SK-N-SH treated with all-trans-retinoic acid at 6 μM for 48 hours (cell line): ENCODE measurements around the gene BTBD19.

Experiments
- ATAC-seq: fragments of 200-7000 bp; cut with Tn5 transposase; 3 replicates; pipeline ENCODE4 v1.9.1; 2020; ENCODE audit warnings: mild to moderate bottlenecking, moderate library complexity
- ARNTL ChIP-seq: fragments of 450-650 bp; formaldehyde crosslinking; IDR thresholded peaks from 2 replicates; pipeline ENCODE4 v1.5.0; 2020; ENCODE audit warnings: low read depth, mild to moderate bottlenecking, moderate library complexity, borderline replicate concordance
- BACH2 ChIP-seq: fragments of 250-450 bp; sonication (Bioruptor Pico); IDR thresholded peaks from 2 replicates; pipeline ENCODE4 v1.9.0; 2021; ENCODE audit warnings: mild to moderate bottlenecking, borderline replicate concordance
- CREB5 ChIP-seq: fragments of 250-450 bp; sonication (Bioruptor Pico); IDR thresholded peaks from 2 replicates; pipeline ENCODE4 v1.5.1; 2020; ENCODE audit warnings: low read depth, mild to moderate bottlenecking, moderate library complexity
- CSDC2 ChIP-seq: fragments of 250-450 bp; sonication (Bioruptor Pico); IDR thresholded peaks from 2 replicates; pipeline ENCODE4 v1.5.0; 2020; ENCODE audit warnings: mild to moderate bottlenecking, moderate library complexity
- CSRNP3 ChIP-seq: fragments of 250-450 bp; sonication (Bioruptor Pico); IDR thresholded peaks from 2 replicates; pipeline ENCODE4 v1.5.1; 2021; ENCODE audit warnings: mild to moderate bottlenecking, moderate library complexity
- ESRRG ChIP-seq: fragments of 250-450 bp; sonication (Bioruptor Pico); IDR thresholded peaks from 2 replicates; pipeline ENCODE4 v1.6.1; 2021; ENCODE audit warnings: mild to moderate bottlenecking
- GLIS3 ChIP-seq: fragments of 250-450 bp; sonication (Bioruptor Pico); IDR thresholded peaks from 2 replicates; pipeline ENCODE4 v1.5.0; 2020; ENCODE audit warnings: mild to moderate bottlenecking, moderate library complexity
- ISL1 ChIP-seq: fragments of 250-450 bp; sonication (Bioruptor Pico); IDR thresholded peaks from 2 replicates; pipeline ENCODE4 v2.1.2; 2022; ENCODE audit warnings: mild to moderate bottlenecking, moderate library complexity
- OSR1 ChIP-seq: fragments of 250-450 bp; sonication (Bioruptor Pico); IDR thresholded peaks from 2 replicates; pipeline ENCODE4 v1.8.0; 2022; ENCODE audit warnings: moderate library complexity, mild to moderate bottlenecking, inconsistent platforms
- PATZ1 ChIP-seq: fragments of 250-450 bp; sonication (Bioruptor Pico); IDR thresholded peaks from 2 replicates; pipeline ENCODE4 v1.8.0; 2020; ENCODE audit warnings: mild to moderate bottlenecking, moderate library complexity, borderline replicate concordance
- POU6F1 ChIP-seq: fragments of 250-450 bp; sonication (Bioruptor Pico); IDR thresholded peaks from 2 replicates; pipeline ENCODE4 v1.8.0; 2021; ENCODE audit warnings: low read depth, mild to moderate bottlenecking, moderate library complexity, borderline replicate concordance
- PPARA ChIP-seq: fragments of 250-450 bp; sonication (Bioruptor Pico); IDR thresholded peaks from 2 replicates; pipeline ENCODE4 v1.5.0; 2020; ENCODE audit warnings: mild to moderate bottlenecking, borderline replicate concordance
- RARB ChIP-seq: fragments of 250-450 bp; sonication (Bioruptor Pico); IDR thresholded peaks from 2 replicates; pipeline ENCODE4 v1.8.0; 2021; ENCODE audit warnings: mild to moderate bottlenecking, moderate library complexity
- SNAI2 ChIP-seq: fragments of 250-450 bp; sonication (Bioruptor Pico); IDR thresholded peaks from 2 replicates; pipeline ENCODE4 v1.5.0; 2020; ENCODE audit warnings: mild to moderate bottlenecking, moderate library complexity
- TCF4 ChIP-seq: fragments of 250-450 bp; sonication (Bioruptor Pico); IDR thresholded peaks from 2 replicates; pipeline ENCODE4 v1.8.0; 2021; ENCODE audit warnings: mild to moderate bottlenecking, moderate library complexity, borderline replicate concordance
- TOX ChIP-seq: fragments of 250-450 bp; sonication (Bioruptor Pico); IDR thresholded peaks from 2 replicates; pipeline ENCODE4 v1.8.0; 2021; ENCODE audit warnings: mild to moderate bottlenecking, moderate library complexity, borderline replicate concordance
- TSHZ2 ChIP-seq: fragments of 250-450 bp; sonication (Bioruptor Pico); IDR thresholded peaks from 2 replicates; pipeline ENCODE4 v1.5.0; 2020; ENCODE audit warnings: mild to moderate bottlenecking, moderate library complexity
- ZC3H10 ChIP-seq: fragments of 250-450 bp; sonication (Bioruptor Pico); IDR thresholded peaks from 2 replicates; pipeline ENCODE4 v1.5.1; 2021; ENCODE audit warnings: mild to moderate bottlenecking, moderate library complexity
- ZFP3 ChIP-seq: fragments of 250-450 bp; sonication (Bioruptor Pico); IDR thresholded peaks from 2 replicates; pipeline ENCODE4 v1.5.0; 2020; ENCODE audit warnings: mild to moderate bottlenecking, moderate library complexity
- ZFP30 ChIP-seq: fragments of 450-650 bp; formaldehyde crosslinking; IDR thresholded peaks from 2 replicates; pipeline ENCODE4 v1.5.0; 2022; ENCODE audit warnings: mild to moderate bottlenecking, moderate library complexity
- ZNF565 ChIP-seq: fragments of 450-650 bp; formaldehyde crosslinking; conservative IDR thresholded peaks from 2 replicates; pipeline ENCODE4 v1.5.0; 2020; ENCODE audit warnings: low read depth, mild to moderate bottlenecking, moderate library complexity
- ZNF70 ChIP-seq: fragments of 450-650 bp; formaldehyde crosslinking; IDR thresholded peaks from 2 replicates; pipeline ENCODE4 v1.5.0; 2020; ENCODE audit warnings: mild to moderate bottlenecking, moderate library complexity
- ZNF8 ChIP-seq: fragments of 450-650 bp; formaldehyde crosslinking; IDR thresholded peaks from 2 replicates; pipeline ENCODE4 v1.5.0; 2020; ENCODE audit warnings: mild to moderate bottlenecking, moderate library complexity

Gene BTBD19

GRCh38 chr1:44785029-44785380 is 23.3 kb upstream of the BTBD19 start:
- no peak for TF ChIP-seq ZFP30 (CRISPR knock-in tag)
- TF ChIP-seq ZC3H10 (CRISPR knock-in tag) = no peak
- no peak for TF ChIP-seq CREB5 (CRISPR knock-in tag)
- no peak for TF ChIP-seq ISL1 (CRISPR knock-in tag)
- TF ChIP-seq ZNF8 (CRISPR knock-in tag) = no peak
- no peak for TF ChIP-seq SNAI2 (CRISPR knock-in tag)
- no peak for TF ChIP-seq ZFP3
- no peak for TF ChIP-seq TOX (CRISPR knock-in tag)
- TF ChIP-seq TCF4 (CRISPR knock-in tag) = no peak
- TF ChIP-seq GLIS3 (CRISPR knock-in tag) = no peak
- TF ChIP-seq CSDC2 = no peak
- TF ChIP-seq ARNTL (CRISPR knock-in tag) = no peak
- no peak for TF ChIP-seq TSHZ2 (CRISPR knock-in tag)
- no peak for TF ChIP-seq RARB (CRISPR knock-in tag)
- TF ChIP-seq POU6F1 = no peak
- no peak for TF ChIP-seq CSRNP3 (CRISPR knock-in tag)
- no peak for TF ChIP-seq PPARA
- ATAC-seq = no peak

- TF ChIP-seq TOX (CRISPR knock-in tag) = no peak
- no peak for ATAC-seq
These were observed 22.7 kb upstream of the BTBD19 start for GRCh38 chr1:44785501-44786137.

- peak; percentile 62 for ATAC-seq
- TF ChIP-seq RARB (CRISPR knock-in tag) (no peak), TOX (CRISPR knock-in tag) (no peak), CSDC2 (no peak), ZFP3 (no peak), OSR1 (CRISPR knock-in tag) (no peak), ARNTL (CRISPR knock-in tag) (no peak), ZNF70 (CRISPR knock-in tag) (no peak), PATZ1 (CRISPR knock-in tag) (no peak), POU6F1 (no peak), SNAI2 (CRISPR knock-in tag) (no peak), ZNF8 (CRISPR knock-in tag) (no peak), CREB5 (CRISPR knock-in tag) (no peak), ZNF565 (CRISPR knock-in tag) (no peak), ZFP30 (CRISPR knock-in tag) (no peak), BACH2 (CRISPR knock-in tag) (no peak), ISL1 (CRISPR knock-in tag) (no peak), ESRRG (CRISPR knock-in tag) (no peak), ZC3H10 (CRISPR knock-in tag) (no peak), GLIS3 (CRISPR knock-in tag) (no peak), PPARA (no peak)
These were observed 22.0 kb upstream of the BTBD19 start for GRCh38 chr1:44786138-44786840.
